ENCODE data around the gene PAPPA2. TPM values are rescaled to one million over a fixed set of nuclear protein-coding genes. Genes with fewer than 3 reads are reported as not detected.

Gene PAPPA2
- total and polyA plus RNA-seq, 2 of the 8 experiments (the other 6 are each of a cell fraction or from before 2014, with no cell fraction given) = 0.08 to 0.88 TPM

- no peak for FAIRE-seq
- Histone ChIP-seq H2BK5ac (ENCODE audit: low read depth, low read length) (no peak overlapping the region), H2BK120ac (replicated peaks; ENCODE audit: low read depth, low read length) (no peak overlapping the region), H4K91ac (replicated peaks; ENCODE audit: insufficient read length, low read length) (no peak overlapping the region), H3K4me1 (replicated peaks in 1 of 4; ENCODE audit: control insufficient read depth in 3 of 4, insufficient read depth in 4 of 4, low read length in 3 of 4) (no peaks in the 10 kb centered on the region), H3K4ac (replicated peaks; ENCODE audit: insufficient read length, low read depth, low read length) (no peak overlapping the region), H3K23ac (ENCODE audit: insufficient read length) (no peak overlapping the region), H3K36me3 (ENCODE audit: control insufficient read depth in 2 of 4, insufficient read depth in 4 of 4, low read length in 3 of 4) (no peaks in the 10 kb centered on the region), H3K18ac (ENCODE audit: extremely low read depth, low read length) (no peak overlapping the region), H2BK20ac (ENCODE audit: low read length) (no peak overlapping the region), H3K27me3 (replicated peaks in 1 of 4; ENCODE audit: control insufficient read depth in 3 of 4, extremely low read depth in 1 of 4, insufficient read depth in 3 of 4, low read length in 3 of 4) (no peaks in the 10 kb centered on the region), H3K27ac (ENCODE audit: low read depth, low read length) (no peak overlapping the region), H2BK15ac (ENCODE audit: low read length) (no peak overlapping the region), H2AFZ (ENCODE audit: low read length) (no peak overlapping the region), H3K56ac (replicated peaks; ENCODE audit: insufficient read length, low read depth, low read length) (no peak overlapping the region), H3K14ac (ENCODE audit: insufficient read length) (no peak overlapping the region), H4K8ac (ENCODE audit: extremely low read depth, insufficient read depth, low read length) (no peak overlapping the region), H2AK5ac (ENCODE audit: low read depth, low read length) (no peak overlapping the region), H3K4me3 (ENCODE audit: extremely low read depth in 1 of 4, insufficient read depth in 2 of 4, low read depth in 3 of 4, low read length in 4 of 4) (no peak overlapping the region), H2BK12ac (ENCODE audit: low read depth, low read length) (no peak overlapping the region), H3K23me2 (ENCODE audit: low read depth, low read length) (no peaks in the 10 kb centered on the region), H4K20me1 (replicated peaks in 1 of 2; ENCODE audit: control insufficient read depth in 1 of 2, insufficient read depth in 2 of 2, low read length in 2 of 2) (no peaks in the 10 kb centered on the region), H3K4me2 (ENCODE audit: insufficient read depth in 1 of 2, low read depth in 2 of 2, low read length in 2 of 2) (no peak overlapping the region), H3K79me1 (ENCODE audit: low read depth, low read length) (no peaks in the 10 kb centered on the region), H3K9me3 (ENCODE audit: insufficient read depth in 2 of 2, low read depth in 1 of 2, low read length in 1 of 2) (no peaks in the 10 kb centered on the region), H4K5ac (ENCODE audit: insufficient read length, low read depth, low read length) (no peak overlapping the region), H3K9ac (replicated peaks in 1 of 4; ENCODE audit: extremely low read depth in 1 of 4, low read depth in 3 of 4, low read length in 3 of 4) (no peak overlapping the region), H3K79me2 (ENCODE audit: control insufficient read depth in 1 of 2, insufficient read depth in 2 of 2, low read length in 2 of 2) (no peaks in the 10 kb centered on the region)
- ChIA-PET CTCF (ENCODE audit: partially characterized antibody) (interaction anchor here (0.5 to 7.9 kb wide), 33 partner anchors 9 to 1287 kb away, joined by 3 to 59 read pairs (median 3); no protein-coding TSS in a partner anchor), POLR2A (ENCODE audit: partially characterized antibody) (interaction anchor here (0.6 kb wide), 1 partner anchor 501 kb away, joined by 3 read pairs; no protein-coding TSS in a partner anchor)
- no peak for DNase-seq (ENCODE audit: low read depth in 1 of 2, low spot score in 2 of 2)
- WGBS, 2 experiments (ENCODE audit: extremely low coverage in 1 of 2, insufficient coverage in 1 of 2, insufficient read length in 1 of 2, insufficient replicate concordance in 2 of 2, low coverage in 1 of 2, low lambda C conversion rate in 2 of 2, missing lambda C conversion rate in 1 of 2) = 89% methylated on average over 13 of the region's 13 CpGs; no CpG with 5 or more reads in 1 of the 2 experiments
- TF ChIP-seq YY1 (IDR thresholded peaks at IDR 0.05; ENCODE audit: low read depth, low read length) = no peak
Measured at GRCh38 chr1:176879784-176880620, 417.0 kb downstream of the PAPPA2 start.
